ENCODE results near the gene AFG1L. TPM values are rescaled to one million over a fixed set of nuclear protein-coding genes. Genes with fewer than 3 reads are reported as not detected.
A peak's percentile ranks its signal among the peaks of the same experiment; 100 is the strongest.
"Not testable (repeated sequence)": the region's sequence is repeated elsewhere in the genome, so short reads cannot be mapped to it uniquely, and the experiment has no call there.

AFG1L gene
- total RNA-seq, 2 donors from 2014 or later: 10.2 to 10.9 TPM

GRCh38 chr6:108437821-108438220 lies 143.0 kb downstream of the AFG1L start:
- DNase-seq: no peak
- intact Hi-C loops (cut with DNase I): no loop called here
- ATAC-seq: no peak

GRCh38 chr6:108438918-108439317 lies 144.1 kb downstream of the AFG1L start:
- intact Hi-C loops (cut with DNase I): no loop called here
- DNase-seq (no peak), ATAC-seq (no peak)

DNA sequence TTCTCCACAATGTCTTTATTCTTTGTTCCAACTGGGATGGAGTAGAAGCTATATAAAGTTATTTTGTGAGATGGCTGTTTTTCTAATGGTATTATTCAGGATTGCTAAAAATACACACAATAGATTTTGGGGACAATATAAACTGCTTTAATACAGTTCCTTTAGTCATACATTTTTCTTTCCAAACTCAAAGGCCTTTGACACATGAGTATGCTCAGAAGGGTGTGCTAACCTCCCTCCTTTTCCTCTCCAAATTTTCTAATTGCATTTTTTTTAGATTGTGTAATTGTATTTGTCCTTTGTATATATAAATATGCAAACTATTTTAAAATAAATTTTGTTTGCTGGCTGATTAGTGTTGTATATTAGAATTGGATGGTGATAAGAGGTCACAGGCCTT lies 146.3 kb downstream of the AFG1L start:
- no peak for ATAC-seq
- intact Hi-C loops (cut with DNase I): no loop called here
- DNase-seq: no peak

- intact Hi-C loops (cut with DNase I): no loop called here
- ATAC-seq (peak in 1 of 2 donors; percentile 53), DNase-seq (no peak)
These were observed 148.1 kb downstream of the AFG1L start for GRCh38 chr6:108442770-108443520.

- ATAC-seq: no peak
- no peak for DNase-seq
- intact Hi-C loops (cut with DNase I): no loop called here
These were observed 151.8 kb downstream of the AFG1L start for GRCh38 chr6:108446629-108447150.

DNA sequence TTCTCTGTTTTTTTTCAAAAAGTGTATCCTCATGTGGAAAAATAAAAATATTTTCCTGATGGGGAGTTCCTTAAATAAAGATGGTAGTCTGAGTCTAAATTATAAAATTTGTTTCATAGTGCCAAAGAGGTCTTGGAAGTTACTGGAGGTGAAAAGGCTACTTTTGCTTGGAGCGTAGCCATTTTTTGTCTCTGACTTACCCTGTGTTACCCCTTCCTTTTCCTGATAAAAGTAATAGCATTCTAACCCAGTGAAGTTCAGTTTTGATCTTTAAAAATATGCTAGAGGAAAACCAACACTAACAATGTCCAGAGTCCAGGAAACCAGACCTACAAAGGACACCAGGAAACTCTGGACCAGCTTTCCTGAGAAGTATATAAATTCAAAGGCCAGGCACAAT lies 153.6 kb downstream of the AFG1L start:
- intact Hi-C loops (cut with DNase I): no loop called here
- ATAC-seq: no peak
- DNase-seq: no peak

- intact Hi-C loops (cut with DNase I); DNase-seq; ATAC-seq: not testable (repeated sequence)
These were observed 154.9 kb downstream of the AFG1L start for GRCh38 chr6:108449717-108450116.

GRCh38 chr6:108451816-108452215 lies 157.0 kb downstream of the AFG1L start:
- ATAC-seq (no peak), DNase-seq (no peak)
- intact Hi-C loops (cut with DNase I): no loop called here

GRCh38 chr6:108452711-108453195 lies 157.9 kb downstream of the AFG1L start:
- intact Hi-C loops (cut with DNase I): no loop called here
- ATAC-seq: peak; percentile 21 to 27
- no peak for DNase-seq

- ATAC-seq: peak; percentile 27 to 67
- DNase-seq: no peak
- intact Hi-C loops (cut with DNase I): no loop called here
These were observed 158.8 kb downstream of the AFG1L start for GRCh38 chr6:108453601-108454185.

DNA sequence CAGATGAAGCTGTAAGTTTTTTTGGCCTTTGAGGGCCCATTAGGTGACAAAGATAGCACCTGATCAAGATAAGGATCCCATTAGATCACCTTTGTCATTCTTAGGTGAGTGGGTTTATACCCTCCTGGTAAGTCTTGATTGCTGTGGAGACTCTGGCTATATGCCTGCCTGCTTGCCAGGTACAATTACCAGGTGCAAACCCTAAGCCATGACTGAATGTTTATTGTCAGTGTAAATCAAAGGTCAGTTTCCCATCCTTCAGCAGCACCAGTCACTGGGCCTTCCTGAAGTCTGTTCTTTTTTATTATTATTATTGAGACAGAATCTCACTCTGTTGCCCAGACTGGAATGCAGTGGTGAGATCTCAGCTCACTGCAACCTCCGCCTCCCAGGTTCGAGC lies 159.5 kb downstream of the AFG1L start:
- ATAC-seq: no peak
- no peak for DNase-seq
- intact Hi-C loops (cut with DNase I): no loop called here

DNA sequence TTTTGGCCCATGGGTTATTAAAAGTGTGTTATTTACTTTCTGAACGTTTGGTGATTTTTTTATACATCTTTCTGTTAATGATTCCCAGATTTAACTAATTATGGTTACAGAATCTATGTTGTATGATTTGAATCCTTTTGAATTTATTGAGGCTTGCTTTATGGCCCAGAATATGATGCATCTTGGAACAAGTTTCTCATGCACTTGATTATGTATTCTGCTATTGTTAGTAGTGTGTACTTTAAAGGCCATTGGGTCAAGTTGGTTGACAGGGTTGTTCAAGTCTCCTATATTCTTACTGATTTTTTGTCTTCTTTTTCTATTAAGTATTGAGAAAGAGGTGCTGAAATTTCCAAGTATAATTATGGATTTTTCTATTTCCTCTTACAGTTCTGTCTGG lies 160.8 kb downstream of the AFG1L start:
- DNase-seq (no peak), ATAC-seq (no peak)
- intact Hi-C loops (cut with DNase I): no loop called here

GRCh38 chr6:108463784-108464183 lies 168.9 kb downstream of the AFG1L start:
- peak; percentile 25 for DNase-seq
- intact Hi-C loops (cut with DNase I): no loop called here
- ATAC-seq: peak; percentile 46 to 70

DNA sequence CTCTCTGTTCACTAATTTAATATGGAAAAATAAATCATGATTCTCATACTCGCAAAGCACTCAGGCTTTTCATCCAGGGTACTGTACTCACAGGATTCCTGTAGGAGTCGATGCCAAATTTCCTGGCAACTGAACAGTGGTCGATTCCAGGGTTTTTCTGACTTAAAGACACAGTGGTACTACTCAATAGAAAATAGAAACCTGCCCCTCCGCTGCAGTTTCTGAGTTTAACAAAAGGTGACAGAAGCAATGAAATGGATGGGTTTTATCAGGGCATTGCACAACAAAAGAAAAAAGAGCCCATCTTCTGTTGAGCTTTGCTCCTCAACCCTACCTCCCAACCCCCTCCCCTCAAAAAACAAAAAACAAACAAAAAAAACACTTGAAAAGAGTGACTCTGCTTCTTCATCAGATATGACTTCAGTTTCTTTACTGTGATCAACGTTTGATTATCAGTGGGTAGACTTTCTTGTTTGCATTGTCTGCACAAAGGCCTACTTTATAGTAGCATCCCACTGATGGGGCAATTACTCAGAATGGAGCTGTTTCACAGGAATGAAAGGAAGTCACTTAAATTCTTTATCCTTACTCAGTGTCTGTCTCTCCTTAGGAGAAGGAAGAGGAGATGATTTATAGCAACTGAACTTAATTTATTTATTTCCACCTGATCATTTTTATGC lies 169.7 kb downstream of the AFG1L start:
- no peak for ATAC-seq
- DNase-seq: no peak
- intact Hi-C loops (cut with DNase I): no loop called here

DNA sequence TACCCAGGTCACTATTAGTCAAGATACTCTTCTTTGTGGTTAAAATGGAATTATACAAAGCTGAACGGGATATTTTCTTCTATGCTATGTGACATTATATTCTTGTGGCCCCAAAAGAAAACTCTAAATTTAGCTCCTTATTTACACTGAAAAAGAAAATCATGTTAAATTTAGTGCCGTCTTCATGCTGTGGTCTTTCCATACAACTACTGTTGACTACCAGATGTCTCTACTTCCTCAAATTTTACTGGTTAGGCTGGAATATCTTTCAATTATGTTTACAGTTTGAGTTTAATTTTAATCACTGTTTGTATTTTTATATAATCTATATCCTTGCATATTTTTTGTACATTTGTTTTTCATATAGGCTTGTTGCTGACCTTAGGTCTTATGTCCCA lies 170.2 kb downstream of the AFG1L start:
- DNase-seq: no peak
- ATAC-seq: no peak
- intact Hi-C loops (cut with DNase I): no loop called here

- intact Hi-C loops (cut with DNase I): no loop called here
- DNase-seq (no peak), ATAC-seq (no peak)
These were observed 173.5 kb downstream of the AFG1L start for GRCh38 chr6:108468346-108468745.

DNA sequence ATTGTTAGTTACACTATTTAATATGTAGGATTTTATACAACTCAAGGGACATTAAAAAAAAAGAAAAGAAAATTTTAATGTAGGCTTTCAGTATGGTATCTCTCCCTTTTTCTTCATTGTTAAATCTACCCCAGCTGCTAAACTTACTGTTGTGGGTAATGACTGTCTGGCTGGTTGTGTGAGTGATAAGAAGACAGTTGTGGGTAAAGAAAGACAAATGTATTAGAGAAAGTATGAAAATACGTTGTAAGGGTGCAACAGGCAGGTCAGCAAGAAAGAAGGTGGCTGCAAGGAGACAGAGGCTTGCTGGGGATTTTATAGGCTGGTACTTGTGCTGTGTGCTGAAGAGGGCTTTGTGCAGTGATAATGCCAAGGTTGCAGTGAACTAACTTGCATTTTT lies 174.5 kb downstream of the AFG1L start:
- ATAC-seq (no peak), DNase-seq (no peak)
- intact Hi-C loops (cut with DNase I): no loop called here

DNA sequence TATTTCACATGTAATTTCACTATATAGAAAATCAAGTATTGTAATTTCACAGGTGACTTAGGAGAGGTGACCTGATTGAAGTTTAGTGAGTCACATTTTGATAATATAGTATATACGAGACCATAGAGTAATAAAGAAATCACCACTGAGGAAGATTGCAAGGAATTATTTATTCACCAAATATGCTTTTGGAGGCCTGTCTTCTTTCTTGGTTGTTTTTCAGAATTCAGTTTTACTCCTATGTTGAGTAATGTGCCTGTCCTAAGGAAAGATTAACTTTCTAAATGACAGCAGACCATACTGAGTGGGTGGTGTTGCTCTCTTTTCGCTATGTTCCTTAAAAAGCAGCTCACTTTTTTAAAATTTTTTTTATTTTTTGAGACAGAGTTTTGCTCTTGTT lies 178.3 kb downstream of the AFG1L start:
- intact Hi-C loops (cut with DNase I): no loop called here
- DNase-seq (no peak), ATAC-seq (no peak)

DNA sequence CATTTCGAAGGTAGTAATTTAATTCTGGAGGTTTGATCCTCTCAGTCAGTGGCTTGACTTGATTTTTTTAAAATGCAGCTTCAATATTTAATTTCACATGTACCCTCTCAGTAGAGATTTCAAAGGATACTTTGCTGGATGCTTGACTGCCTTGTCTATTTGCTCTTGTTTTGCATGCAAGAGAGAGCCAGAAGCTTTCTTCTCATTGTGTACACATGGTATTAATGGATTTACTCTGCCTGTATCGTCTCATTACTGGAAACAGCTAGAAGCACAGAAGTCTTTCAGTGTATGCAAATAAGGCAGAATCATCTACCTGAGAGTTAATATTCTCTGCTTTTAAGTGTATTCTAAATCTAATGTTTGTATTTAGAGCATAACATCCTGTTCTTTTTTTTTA lies 181.5 kb downstream of the AFG1L start:
- intact Hi-C loops (cut with DNase I): no loop called here
- ATAC-seq (no peak), DNase-seq (no peak)

- DNase-seq (no peak), ATAC-seq (no peak)
- intact Hi-C loops (cut with DNase I): no loop called here
These were observed 182.1 kb downstream of the AFG1L start for GRCh38 chr6:108476847-108477430.

All from left cardiac atrium (tissue), 4 donors.